GM20000 (cell line): Measurements from ENCODE around the gene ASIC1.

Source experiments
- DNase-seq: peaks from one replicate; pipeline ENCODE4 v3.0.0; 2012; ENCODE audit warnings: low spot score
- CTCF ChIP-seq: IDR thresholded peaks from 2 replicates; pipeline ENCODE4 v1.5.1; 2012; ENCODE audit warnings: mild to moderate bottlenecking, control low read depth; ENCODE audit errors: extremely low read depth, missing control alignments

The ASIC1 gene

GRCh38 chr12:50041062-50041860 is 16.1 kb upstream of the ASIC1 start:
- no peak for DNase-seq
- TF ChIP-seq CTCF, result no peak

GRCh38 chr12:50041962-50042361 is 15.4 kb upstream of the ASIC1 start:
- no peak for DNase-seq
- TF ChIP-seq CTCF, result no peak

GRCh38 chr12:50042693-50043092 is 14.7 kb upstream of the ASIC1 start:
- no peak for TF ChIP-seq CTCF
- no peak for DNase-seq

- no peak for TF ChIP-seq CTCF
- no peak for DNase-seq
Measured at GRCh38 chr12:50043308-50043707, 14.1 kb upstream of the ASIC1 start.

GRCh38 chr12:50043854-50044253 is 13.5 kb upstream of the ASIC1 start:
- no peak for TF ChIP-seq CTCF
- no peak for DNase-seq

- no peak for DNase-seq
- no peak for TF ChIP-seq CTCF
Measured at GRCh38 chr12:50047693-50048250, 9.6 kb upstream of the ASIC1 start.

GRCh38 chr12:50049254-50050118 is 7.9 kb upstream of the ASIC1 start:
- no peak for DNase-seq

More at GRCh38 chr12:50049254-50050118, 7.9 kb upstream of the ASIC1 start:
- TF ChIP-seq CTCF, result no peak
